HG02973 (cell line): ENCODE results near the gene LRCH3.

Experiments
- ATAC-seq: cut with Tn5 transposase; IDR thresholded peaks from one replicate; pipeline ENCODE4 v1.9.1; 2021; ENCODE audit warnings: moderate library complexity; ENCODE audit not compliant: unreplicated experiment

The LRCH3 gene

GRCh38 chr3:197833930-197834715 lies 43.1 kb downstream of the LRCH3 start:
- peak; percentile 50 for ATAC-seq

- ATAC-seq, result no peak
Measured at GRCh38 chr3:197835509-197835908, 44.5 kb downstream of the LRCH3 start.

- ATAC-seq, result no peak
Measured at GRCh38 chr3:197836244-197836643, 45.2 kb downstream of the LRCH3 start.

- no peak for ATAC-seq
Measured at GRCh38 chr3:197837282-197837681, 46.2 kb downstream of the LRCH3 start.

GRCh38 chr3:197841789-197842188 lies 50.7 kb downstream of the LRCH3 start:
- ATAC-seq, result no peak

- ATAC-seq, result no peak
Measured at GRCh38 chr3:197846491-197846890, 55.4 kb downstream of the LRCH3 start.

GRCh38 chr3:197847866-197848401 lies 56.9 kb downstream of the LRCH3 start:
- peak; percentile 71 for ATAC-seq

GRCh38 chr3:197854596-197855343 lies 63.7 kb downstream of the LRCH3 start:
- ATAC-seq, result no peak

- no peak for ATAC-seq
Measured at GRCh38 chr3:197855571-197855970, 64.5 kb downstream of the LRCH3 start.

GRCh38 chr3:197856199-197856816 lies 65.3 kb downstream of the LRCH3 start:
- ATAC-seq, result no peak

GRCh38 chr3:197858133-197858532 lies 67.1 kb downstream of the LRCH3 start:
- no peak for ATAC-seq

GRCh38 chr3:197858598-197858997 lies 67.5 kb downstream of the LRCH3 start:
- ATAC-seq, result no peak

- no peak for ATAC-seq
Measured at GRCh38 chr3:197866035-197866434, 75.0 kb downstream of the LRCH3 start.

GRCh38 chr3:197873329-197873728 lies 82.3 kb downstream of the LRCH3 start:
- ATAC-seq, result no peak

- no peak for ATAC-seq
Measured at GRCh38 chr3:197874064-197874463, 83.0 kb downstream of the LRCH3 start.

- no peak for ATAC-seq
Measured at GRCh38 chr3:197874653-197875052, 83.6 kb downstream of the LRCH3 start.

GRCh38 chr3:197877902-197878301 lies 86.8 kb downstream of the LRCH3 start:
- no peak for ATAC-seq

- ATAC-seq, result peak; percentile 43
Measured at GRCh38 chr3:197878427-197878826, 87.4 kb downstream of the LRCH3 start.

GRCh38 chr3:197880491-197881269 lies 89.6 kb downstream of the LRCH3 start:
- no peak for ATAC-seq

- ATAC-seq, result no peak
Measured at GRCh38 chr3:197881270-197881969, 90.4 kb downstream of the LRCH3 start.
